ENCODE data around the gene CLRN3. TPM values are rescaled to one million over a fixed set of nuclear protein-coding genes. Genes with fewer than 3 reads are reported as not detected.

CLRN3 gene
- total and polyA plus RNA-seq, 4 donors, result 0.10 to 0.12 TPM; not detected in 2

GRCh38 chr10:127934383-127934782, 41.6 kb upstream of the CLRN3 start:
- Histone ChIP-seq H3K4me1 (ENCODE audit: control insufficient read depth in 5 of 5, insufficient read depth in 5 of 5, low read length in 5 of 5) (peaks cover 0 to 2% (median 0%) of the 10 kb centered on the region in 5 donors), H3K27me3 (ENCODE audit: control insufficient read depth in 3 of 3, insufficient read depth in 3 of 3, low read length in 2 of 3) (no peaks in the 10 kb centered on the region), H3K9ac (ENCODE audit: insufficient read depth in 1 of 2, low read length in 2 of 2) (no peak overlapping the region), H3K36me3 (ENCODE audit: control insufficient read depth in 4 of 4, insufficient read depth in 4 of 4, low read length in 4 of 4) (peaks cover 0 to 4% (median 0%) of the 10 kb centered on the region in 4 donors), H3K4me3 (no peak overlapping the region), H3K9me3 (ENCODE audit: control insufficient read depth in 4 of 4, insufficient read depth in 3 of 4, low read length in 3 of 4) (peaks cover 0 to 6% (median 0%) of the 10 kb centered on the region in 4 donors), H3K27ac (ENCODE audit: low read depth in 1 of 2, low read length in 1 of 2) (no peak overlapping the region)
- ATAC-seq (ENCODE audit: insufficient read depth, low FRiP score), result no peak
- DNase-seq, result no peak
- no peak for TF ChIP-seq CTCF (IDR thresholded peaks at IDR 0.05; ENCODE audit: control extremely low read depth, extremely low read depth)
- WGBS, 2 donors, result 97% methylated on average over 14 of the region's 14 CpGs

GRCh38 chr10:127933271-127933670, 40.5 kb upstream of the CLRN3 start:
- no peak for DNase-seq
- H3K4me1 ChIP-seq (ENCODE audit: control insufficient read depth in 5 of 5, insufficient read depth in 5 of 5, low read length in 5 of 5), result peaks cover 0 to 9% (median 6%) of the 10 kb centered on the region in 5 donors
- H3K27me3 ChIP-seq (ENCODE audit: control insufficient read depth in 3 of 3, insufficient read depth in 3 of 3, low read length in 2 of 3), result no peaks in the 10 kb centered on the region

GRCh38 chr10:127932521-127933270, 40.0 kb upstream of the CLRN3 start:
- Histone ChIP-seq H3K9ac (ENCODE audit: insufficient read depth in 1 of 2, low read length in 2 of 2) (no peak overlapping the region), H3K4me1 (ENCODE audit: control insufficient read depth in 5 of 5, insufficient read depth in 5 of 5, low read length in 5 of 5) (peaks cover 0 to 13% (median 10%) of the 10 kb centered on the region in 5 donors), H3K27ac (ENCODE audit: low read depth in 1 of 2, low read length in 1 of 2) (no peak overlapping the region), H3K4me3 (no peak overlapping the region), H3K9me3 (ENCODE audit: control insufficient read depth in 4 of 4, insufficient read depth in 3 of 4, low read length in 3 of 4) (peaks cover 0 to 6% (median 0%) of the 10 kb centered on the region in 4 donors), H3K27me3 (ENCODE audit: control insufficient read depth in 3 of 3, insufficient read depth in 3 of 3, low read length in 2 of 3) (no peaks in the 10 kb centered on the region), H3K36me3 (ENCODE audit: control insufficient read depth in 4 of 4, insufficient read depth in 4 of 4, low read length in 4 of 4) (peaks cover 0 to 4% (median 0%) of the 10 kb centered on the region in 4 donors)
- ATAC-seq (ENCODE audit: insufficient read depth, low FRiP score), result no peak
- 95 to 96% methylated on average over 15 of the region's 15 CpGs for WGBS, 2 donors
- TF ChIP-seq CTCF (IDR thresholded peaks at IDR 0.05; ENCODE audit: control extremely low read depth, extremely low read depth), result no peak
- DNase-seq, result no peak

More at GRCh38 chr10:127933271-127933670, 40.5 kb upstream of the CLRN3 start:
- no peak overlapping the region for H3K9ac ChIP-seq (ENCODE audit: insufficient read depth in 1 of 2, low read length in 2 of 2)
- H3K4me3 ChIP-seq, result no peak overlapping the region
- no peak for TF ChIP-seq CTCF (IDR thresholded peaks at IDR 0.05; ENCODE audit: control extremely low read depth, extremely low read depth)
- no peak overlapping the region for H3K27ac ChIP-seq (ENCODE audit: low read depth in 1 of 2, low read length in 1 of 2)
- H3K9me3 ChIP-seq (ENCODE audit: control insufficient read depth in 4 of 4, insufficient read depth in 3 of 4, low read length in 3 of 4), result peaks cover 0 to 6% (median 0%) of the 10 kb centered on the region in 4 donors
- H3K36me3 ChIP-seq (ENCODE audit: control insufficient read depth in 4 of 4, insufficient read depth in 4 of 4, low read length in 4 of 4), result peaks cover 0 to 4% (median 0%) of the 10 kb centered on the region in 4 donors
- WGBS, 2 donors, result 77 to 81% methylated on average over 5 of the region's 5 CpGs
- ATAC-seq (ENCODE audit: insufficient read depth, low FRiP score), result no peak

Measured in lung (tissue), 12 donors.